Cerebellar nuclear complex (tissue), 1 donor: ENCODE results near the gene ALK.

Experiments
- DNase-seq, 2 experiments: peaks; one replicate each; lab custom pipeline; 2025; lab: John Stamatoyannopoulos, UW

ALK gene

GRCh38 chr2:29317801-29318485 is 603.4 kb downstream of the ALK start:
- DNase-seq, result no peak

GRCh38 chr2:29317077-29317517 is 604.3 kb downstream of the ALK start:
- no peak for DNase-seq

GRCh38 chr2:29314816-29315571 is 606.4 kb downstream of the ALK start:
- no peak for DNase-seq

GRCh38 chr2:29311458-29311857 is 609.9 kb downstream of the ALK start:
- DNase-seq, result no peak

GRCh38 chr2:29310650-29311348 is 610.6 kb downstream of the ALK start:
- DNase-seq, result no peak

GRCh38 chr2:29309090-29310029 is 612.0 kb downstream of the ALK start:
- no peak for DNase-seq

GRCh38 chr2:29308366-29308765 is 613.0 kb downstream of the ALK start:
- no peak for DNase-seq

GRCh38 chr2:29307519-29307918 is 613.9 kb downstream of the ALK start:
- no peak for DNase-seq

GRCh38 chr2:29305762-29306161 is 615.6 kb downstream of the ALK start:
- no peak for DNase-seq

- no peak for DNase-seq
Observed at GRCh38 chr2:29304399-29305060, 616.9 kb downstream of the ALK start.

- no peak for DNase-seq
Observed at GRCh38 chr2:29296585-29296984, 624.8 kb downstream of the ALK start.

GRCh38 chr2:29295845-29296244 is 625.5 kb downstream of the ALK start:
- no peak for DNase-seq

- DNase-seq, result no peak
Observed at GRCh38 chr2:29293830-29294438, 627.5 kb downstream of the ALK start.

GRCh38 chr2:29290293-29291047 is 630.9 kb downstream of the ALK start:
- no peak for DNase-seq

GRCh38 chr2:29284671-29285070 is 636.7 kb downstream of the ALK start:
- DNase-seq, result no peak

GRCh38 chr2:29281916-29282247 is 639.5 kb downstream of the ALK start:
- DNase-seq, result no peak

- no peak for DNase-seq
Observed at GRCh38 chr2:29281086-29281915, 640.1 kb downstream of the ALK start.

GRCh38 chr2:29278966-29279365 is 642.4 kb downstream of the ALK start:
- DNase-seq, result no peak

GRCh38 chr2:29276151-29276550 is 645.2 kb downstream of the ALK start:
- DNase-seq, result no peak
